ENCODE results near the gene PCNX2.

PCNX2 gene

GRCh38 chr1:233079574-233079973, 216.0 kb downstream of the PCNX2 start:
- no peak overlapping the region for H3K4me3 ChIP-seq (ENCODE audit: low read depth, low read length)
- in situ Hi-C loops (cut with HindIII; ENCODE audit: low sequenced_read_pairs) = no loop called here
- TF ChIP-seq, protein P1, sequence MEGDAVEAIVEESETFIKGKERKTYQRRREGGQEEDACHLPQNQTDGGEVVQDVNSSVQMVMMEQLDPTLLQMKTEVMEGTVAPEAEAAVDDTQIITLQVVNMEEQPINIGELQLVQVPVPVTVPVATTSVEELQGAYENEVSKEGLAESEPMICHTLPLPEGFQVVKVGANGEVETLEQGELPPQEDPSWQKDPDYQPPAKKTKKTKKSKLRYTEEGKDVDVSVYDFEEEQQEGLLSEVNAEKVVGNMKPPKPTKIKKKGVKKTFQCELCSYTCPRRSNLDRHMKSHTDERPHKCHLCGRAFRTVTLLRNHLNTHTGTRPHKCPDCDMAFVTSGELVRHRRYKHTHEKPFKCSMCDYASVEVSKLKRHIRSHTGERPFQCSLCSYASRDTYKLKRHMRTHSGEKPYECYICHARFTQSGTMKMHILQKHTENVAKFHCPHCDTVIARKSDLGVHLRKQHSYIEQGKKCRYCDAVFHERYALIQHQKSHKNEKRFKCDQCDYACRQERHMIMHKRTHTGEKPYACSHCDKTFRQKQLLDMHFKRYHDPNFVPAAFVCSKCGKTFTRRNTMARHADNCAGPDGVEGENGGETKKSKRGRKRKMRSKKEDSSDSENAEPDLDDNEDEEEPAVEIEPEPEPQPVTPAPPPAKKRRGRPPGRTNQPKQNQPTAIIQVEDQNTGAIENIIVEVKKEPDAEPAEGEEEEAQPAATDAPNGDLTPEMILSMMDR (IDR thresholded peaks at IDR 0.05; ENCODE audit: low read depth, low read length) = no peak
- DNase-seq (ENCODE audit: low read depth, low spot score) = no peak

DNA sequence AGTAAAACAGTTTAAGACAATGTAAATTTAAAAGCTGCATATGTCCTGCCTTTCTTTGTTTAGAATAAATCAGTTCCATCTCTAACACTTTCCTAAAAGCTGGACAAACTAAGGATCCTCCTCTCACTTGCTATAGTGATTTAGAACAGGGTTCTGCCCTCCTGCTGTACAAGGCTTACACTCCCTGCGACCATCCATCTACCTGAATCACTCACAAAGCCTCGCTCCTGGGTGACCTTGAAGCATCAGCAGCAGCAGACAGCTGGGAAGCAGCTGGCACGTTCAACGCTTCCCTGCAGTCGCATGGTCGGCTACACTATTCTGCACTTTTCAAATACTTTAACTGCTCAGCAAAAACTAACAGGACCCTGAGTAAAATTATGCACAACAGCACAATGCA, 217.1 kb downstream of the PCNX2 start:
- in situ Hi-C loops (cut with HindIII; ENCODE audit: low sequenced_read_pairs) = no loop called here
- no peak for DNase-seq (ENCODE audit: low read depth, low spot score)
- no peak overlapping the region for H3K4me3 ChIP-seq (ENCODE audit: low read depth, low read length)
- TF ChIP-seq, protein P1 (IDR thresholded peaks at IDR 0.05; ENCODE audit: low read depth, low read length) = no peak

DNA sequence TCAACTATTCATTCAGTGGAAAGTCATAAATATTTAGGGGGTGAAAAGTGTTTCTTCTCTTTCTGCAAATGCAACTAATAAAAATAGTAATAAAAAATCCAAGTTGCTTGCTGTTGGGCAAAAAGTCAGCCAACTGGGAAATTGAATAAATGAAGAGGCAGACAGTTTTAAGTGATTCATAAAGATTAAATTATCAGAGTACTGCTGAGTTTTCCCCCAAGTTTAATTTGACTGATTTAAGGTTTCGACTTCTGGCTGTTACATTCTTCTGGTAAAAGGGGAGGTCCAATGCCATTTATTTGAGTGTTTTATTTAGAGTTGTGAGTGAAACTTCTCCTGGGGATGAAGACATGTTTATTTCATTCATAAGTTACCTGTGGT, 219.6 kb downstream of the PCNX2 start:
- DNase-seq (ENCODE audit: low read depth, low spot score) = no peak
- TF ChIP-seq, protein P1 (IDR thresholded peaks at IDR 0.05; ENCODE audit: low read depth, low read length) = no peak
- in situ Hi-C loops (cut with HindIII; ENCODE audit: low sequenced_read_pairs) = no loop called here
- no peak overlapping the region for H3K4me3 ChIP-seq (ENCODE audit: low read depth, low read length)

DNA sequence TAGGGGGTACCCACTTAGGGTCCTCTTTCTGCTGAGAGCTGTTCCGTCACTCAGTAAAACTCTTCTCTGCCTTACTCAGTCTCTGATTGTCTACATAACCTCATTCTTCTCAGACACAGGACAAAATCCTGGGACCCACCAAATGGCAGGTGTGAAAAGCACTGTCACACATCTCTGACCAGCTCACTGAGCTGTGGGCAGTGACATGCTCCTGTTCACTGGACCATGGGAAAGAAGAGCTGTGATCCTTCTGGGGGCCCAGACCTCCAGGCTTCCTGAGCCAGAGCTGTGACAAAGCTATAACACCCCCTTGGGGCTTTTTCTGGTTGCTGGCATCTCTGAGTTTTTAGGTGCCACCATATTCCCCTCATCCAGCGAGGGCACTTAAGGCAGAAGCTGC, 229.4 kb downstream of the PCNX2 start:
- in situ Hi-C loops (cut with HindIII; ENCODE audit: low sequenced_read_pairs) = no loop called here
- H3K4me3 ChIP-seq (ENCODE audit: low read depth, low read length) = no peak overlapping the region
- no peak for DNase-seq (ENCODE audit: low read depth, low spot score)
- TF ChIP-seq, protein P1 (IDR thresholded peaks at IDR 0.05; ENCODE audit: low read depth, low read length) = no peak

- no peak overlapping the region for H3K4me3 ChIP-seq (ENCODE audit: low read depth, low read length)
These were observed 229.8 kb downstream of the PCNX2 start for GRCh38 chr1:233065685-233066084.

DNA sequence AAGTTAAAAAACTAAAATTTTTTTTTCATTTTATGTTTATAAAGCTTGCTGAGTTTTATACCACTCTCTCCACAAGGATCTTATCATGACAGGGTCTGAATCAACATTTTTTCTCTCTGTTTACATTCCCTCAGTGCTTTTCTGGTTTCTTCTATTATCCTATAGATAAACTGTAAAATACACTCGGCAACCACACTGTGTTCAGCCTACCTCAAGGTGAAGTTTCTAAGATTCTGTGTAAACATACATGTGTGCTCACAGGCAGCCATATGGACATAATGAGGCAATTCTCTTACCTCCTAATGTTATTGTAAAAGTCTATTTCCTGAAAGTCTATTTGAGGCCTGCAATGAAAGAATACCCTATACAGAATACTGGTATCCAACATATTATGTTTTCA, 230.5 kb downstream of the PCNX2 start:
- in situ Hi-C loops (cut with HindIII; ENCODE audit: low sequenced_read_pairs) = no loop called here
- no peak for DNase-seq (ENCODE audit: low read depth, low spot score)
- TF ChIP-seq, protein P1 (IDR thresholded peaks at IDR 0.05; ENCODE audit: low read depth, low read length) = no peak
- H3K4me3 ChIP-seq (ENCODE audit: low read depth, low read length) = no peak overlapping the region

More at GRCh38 chr1:233065685-233066084, 229.8 kb downstream of the PCNX2 start:
- TF ChIP-seq, protein P1 (IDR thresholded peaks at IDR 0.05; ENCODE audit: low read depth, low read length) = no peak
- in situ Hi-C loops (cut with HindIII; ENCODE audit: low sequenced_read_pairs) = no loop called here
- no peak for DNase-seq (ENCODE audit: low read depth, low spot score)

GRCh38 chr1:233063462-233063861, 232.1 kb downstream of the PCNX2 start:
- no peak overlapping the region for H3K4me3 ChIP-seq (ENCODE audit: low read depth, low read length)
- DNase-seq (ENCODE audit: low read depth, low spot score) = no peak
- in situ Hi-C loops (cut with HindIII; ENCODE audit: low sequenced_read_pairs) = no loop called here
- TF ChIP-seq, protein P1 (IDR thresholded peaks at IDR 0.05; ENCODE audit: low read depth, low read length) = no peak
